Kidney (tissue), 14 donors: ENCODE results near the gene ZNF787. TPM values are rescaled to one million over a fixed set of nuclear protein-coding genes. Genes with fewer than 3 reads are reported as not detected.

Source experiments
- DNase-seq, 5 donors: peaks; one replicate each; pipeline ENCODE4 v3.0.0-alpha.2; 2013 to 2020
- FAIRE-seq: peaks from 2 replicates; lab custom pipeline; 2012; peaks lifted over from hg19 to GRCh38; lab: Jason Lieb, UNC
- H3K27ac ChIP-seq, 2 donors: one replicate each; pipeline ENCODE4 v1.7.0; 2013; ENCODE audit warnings: low read depth in 2 of 2, low read length in 2 of 2, inconsistent platforms in 1 of 2
- H3K27me3 ChIP-seq: one replicate; pipeline ENCODE4 v1.7.1; 2013; ENCODE audit warnings: low read length, inconsistent platforms; ENCODE audit not compliant: control insufficient read depth, insufficient read depth
- H3K36me3 ChIP-seq, 3 donors: one replicate each; pipeline versions ENCODE4 v1.7.0 to v1.7.1; 2013; ENCODE audit warnings: low read length in 3 of 3, control low read depth in 1 of 3, inconsistent platforms in 1 of 3; ENCODE audit not compliant: insufficient read depth in 3 of 3, control insufficient read depth in 2 of 3
- H3K4me1 ChIP-seq, 3 donors: one replicate each; pipeline versions ENCODE4 v1.7.0 to v1.7.1; 2013; ENCODE audit warnings: low read length in 3 of 3, inconsistent platforms in 1 of 3, low read depth in 1 of 3; ENCODE audit not compliant: control insufficient read depth in 2 of 3, insufficient read depth in 2 of 3
- H3K4me3 ChIP-seq, 3 donors: one replicate each; pipeline versions ENCODE4 v1.7.0 to v1.8.1; 2013; ENCODE audit warnings: low read length in 3 of 3, control low read depth in 1 of 3, inconsistent platforms in 1 of 3
- H3K9ac ChIP-seq, 3 donors: one replicate each; pipeline versions ENCODE4 v1.7.0 to v1.7.1; 2013; ENCODE audit warnings: low read length in 3 of 3, control low read depth in 1 of 3, inconsistent platforms in 1 of 3
- H3K9me3 ChIP-seq, 3 donors: one replicate each; pipeline versions ENCODE4 v1.7.0 to v1.7.1; 2013; ENCODE audit warnings: low read length in 3 of 3, control low read depth in 1 of 3, inconsistent platforms in 1 of 3; ENCODE audit not compliant: control insufficient read depth in 2 of 3, insufficient read depth in 1 of 3
- CTCF ChIP-seq: IDR thresholded peaks from 3 replicates; pipeline ENCODE4 v1.5.1; 2012; ENCODE audit warnings: mild to moderate bottlenecking, moderate library complexity, borderline replicate concordance; ENCODE audit not compliant: insufficient read depth; ENCODE audit errors: extremely low read depth
- intact Hi-C: fragments of 100-400 bp; cut with DNase I; formaldehyde crosslinking; loops from one replicate; pipeline ENCODE4 v1.11.1; 2022
- polyA plus RNA-seq: library from polyadenylated mRNA; stranded (reverse); fragments of 350-450 nt; fragmentation: Illumina TruSeq; extraction: RNeasy Lipid Tissue Mini Kit (QIAGEN cat#74804); gene quantifications from one replicate; pipeline ENCODE4 v1.2.3, GENCODE V29; 2014; ENCODE audit warnings: low read depth, low replicate concordance; ENCODE audit not compliant: insufficient read depth
- total RNA-seq: library from RNA; stranded (reverse); fragmentation: NEBNext Ultra II Directional; extraction: Animal tissue kit (Norgen Biotek cat#: 25700); gene quantifications from one replicate; pipeline ENCODE4 v1.2.1, GENCODE V29; 2021
- donor health status: control.
- donor health status: control.
- donor health status: control.
- donor health status: control.
- donor health status: control.
- donor health status: DM: yes; HTN: yes; CAD: no.
- donor health status: Normal renal cell carcinoma (clear cell type).

The ZNF787 gene
- total and polyA plus RNA-seq, 2 donors from 2014 or later = 23.0 to 31.9 TPM

- no peaks in the 10 kb centered on the region for H3K27me3 ChIP-seq
- no peaks in the 10 kb centered on the region for H3K4me1 ChIP-seq
- no peak for TF ChIP-seq CTCF
- intact Hi-C loops = loop anchor here (10.0 kb wide), 1 partner anchor 52 kb away; no protein-coding TSS in a partner anchor
- H3K9ac ChIP-seq = no peak overlapping the region
- H3K27ac ChIP-seq = peak overlapping the region in 1 of 2 donors; percentile 51
- H3K36me3 ChIP-seq = peaks cover 4 to 17% (median 12%) of the 10 kb centered on the region in 3 donors
- no peak overlapping the region for H3K4me3 ChIP-seq
- FAIRE-seq (no peak), DNase-seq (no peak)
- no peaks in the 10 kb centered on the region for H3K9me3 ChIP-seq
Observed at GRCh38 chr19:56156768-56157167, 35.7 kb upstream of the ZNF787 start.

- Histone ChIP-seq H3K27me3 (no peaks in the 10 kb centered on the region), H3K27ac (no peak overlapping the region), H3K4me1 (no peaks in the 10 kb centered on the region), H3K9ac (no peak overlapping the region), H3K36me3 (peaks cover 4 to 17% (median 12%) of the 10 kb centered on the region in 3 donors), H3K4me3 (no peak overlapping the region), H3K9me3 (no peaks in the 10 kb centered on the region)
- FAIRE-seq (no peak), DNase-seq (no peak)
- intact Hi-C loops = loop anchor here (10.0 kb wide), 1 partner anchor 50 kb away; no protein-coding TSS in a partner anchor
- TF ChIP-seq CTCF = peak; percentile 9
Observed at GRCh38 chr19:56155124-56155687, 34.1 kb upstream of the ZNF787 start.

- Histone ChIP-seq H3K4me1 (no peaks in the 10 kb centered on the region), H3K36me3 (peaks cover 0 to 15% (median 6%) of the 10 kb centered on the region in 3 donors), H3K9me3 (no peaks in the 10 kb centered on the region), H3K27ac (no peak overlapping the region), H3K9ac (no peak overlapping the region), H3K27me3 (no peaks in the 10 kb centered on the region), H3K4me3 (no peak overlapping the region)
- peak in 3 of 5 donors; percentile 44 to 70 (median 62) for DNase-seq
- intact Hi-C loops = loop anchor here (10.0 kb wide), 1 partner anchor 49 kb away; no protein-coding TSS in a partner anchor
- FAIRE-seq = no peak
- no peak for TF ChIP-seq CTCF
Observed at GRCh38 chr19:56153507-56153906, 32.4 kb upstream of the ZNF787 start.

GRCh38 chr19:56152644-56153043 lies 31.5 kb upstream of the ZNF787 start:
- peaks cover 0 to 10% (median 6%) of the 10 kb centered on the region in 3 donors for H3K36me3 ChIP-seq
- intact Hi-C loops = loop anchor here (10.0 kb wide), 1 partner anchor 48 kb away; no protein-coding TSS in a partner anchor
- no peak for DNase-seq
- TF ChIP-seq CTCF = no peak
- H3K27me3 ChIP-seq = no peaks in the 10 kb centered on the region
- FAIRE-seq = no peak
- no peak overlapping the region for H3K4me3 ChIP-seq
- H3K27ac ChIP-seq = no peak overlapping the region
- no peaks in the 10 kb centered on the region for H3K9me3 ChIP-seq
- H3K9ac ChIP-seq = no peak overlapping the region
- no peaks in the 10 kb centered on the region for H3K4me1 ChIP-seq
